GM19328 (cell line): ENCODE measurements around the gene KIF4B.

ENCODE experiments used
- ATAC-seq: cut with Tn5 transposase; IDR thresholded peaks from one replicate; pipeline ENCODE4 v1.9.1; 2021; ENCODE audit warnings: mild to moderate bottlenecking, moderate library complexity; ENCODE audit not compliant: unreplicated experiment

Gene KIF4B

DNA sequence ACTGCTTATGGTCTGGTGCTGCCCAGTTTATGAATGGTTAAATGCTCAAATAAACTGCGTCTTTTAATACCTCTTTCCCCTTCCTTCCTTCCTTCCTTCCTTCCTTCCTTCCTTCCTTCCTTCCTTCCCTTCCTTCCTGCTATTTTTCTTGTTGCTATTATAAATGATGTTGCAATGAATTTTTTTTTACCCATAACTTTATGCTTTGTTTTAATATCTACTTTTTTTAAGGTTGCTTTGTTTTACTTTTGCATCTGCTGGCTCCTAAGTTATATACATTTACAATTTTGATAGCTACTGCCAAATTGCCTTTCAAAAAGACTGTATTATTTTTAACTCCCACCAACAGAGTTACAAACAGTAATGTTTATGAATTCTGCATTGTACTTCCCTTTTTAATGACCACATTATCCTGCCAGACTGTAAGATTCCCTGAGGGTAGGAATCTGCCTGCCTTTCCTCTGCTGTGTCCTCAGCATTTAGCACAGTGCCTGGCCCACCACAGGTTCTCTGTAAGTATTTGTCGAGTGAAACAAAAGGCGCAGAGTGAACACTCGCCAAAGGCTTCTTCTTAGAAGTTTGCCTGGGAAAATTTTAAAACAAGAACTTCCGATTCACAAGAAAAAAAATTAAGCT lies 36.9 kb downstream of the KIF4B start:
- no peak for ATAC-seq

- ATAC-seq, result no peak
These were observed 39.0 kb downstream of the KIF4B start for GRCh38 chr5:155052532-155052931.

DNA sequence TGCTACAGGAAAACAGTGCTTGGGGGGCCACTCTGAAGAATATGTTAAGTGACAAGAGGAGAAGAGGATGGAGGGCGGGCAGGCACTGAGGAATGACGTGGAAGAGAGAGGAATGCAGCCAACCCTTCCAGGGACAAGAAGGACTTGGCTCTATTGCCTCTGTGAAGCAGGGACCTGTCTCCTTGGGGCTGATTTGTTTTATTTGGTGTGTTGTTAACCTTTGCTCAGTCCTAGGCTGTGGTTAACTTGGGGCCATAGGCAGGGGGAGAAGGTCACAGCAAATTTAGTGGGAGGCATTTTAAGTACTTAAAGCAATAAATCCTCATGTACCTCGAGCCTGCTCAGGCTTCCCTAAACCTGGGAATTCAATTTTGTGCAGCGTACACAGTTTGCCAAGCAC lies 39.9 kb downstream of the KIF4B start:
- ATAC-seq, result no peak

- no peak for ATAC-seq
These were observed 43.2 kb downstream of the KIF4B start for GRCh38 chr5:155056644-155057269.

DNA sequence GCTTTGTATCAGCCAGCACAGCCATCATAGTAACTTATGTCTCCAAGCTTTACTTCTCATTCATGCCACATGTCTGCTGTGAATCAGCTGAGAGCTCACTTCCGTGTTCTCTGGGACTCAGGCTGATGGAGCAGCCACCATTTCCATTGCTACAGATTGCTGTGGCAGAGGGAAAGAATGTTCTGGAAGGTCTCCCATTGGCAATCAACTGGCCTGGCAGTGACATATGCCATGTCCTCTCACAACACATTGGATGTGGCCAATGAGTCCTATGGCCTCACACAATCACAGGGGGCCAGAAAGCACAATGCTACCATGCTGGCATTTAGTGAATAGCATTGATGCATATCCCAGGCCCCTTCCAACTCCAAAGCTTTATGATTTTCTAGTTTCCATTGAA lies 44.1 kb downstream of the KIF4B start:
- no peak for ATAC-seq

DNA sequence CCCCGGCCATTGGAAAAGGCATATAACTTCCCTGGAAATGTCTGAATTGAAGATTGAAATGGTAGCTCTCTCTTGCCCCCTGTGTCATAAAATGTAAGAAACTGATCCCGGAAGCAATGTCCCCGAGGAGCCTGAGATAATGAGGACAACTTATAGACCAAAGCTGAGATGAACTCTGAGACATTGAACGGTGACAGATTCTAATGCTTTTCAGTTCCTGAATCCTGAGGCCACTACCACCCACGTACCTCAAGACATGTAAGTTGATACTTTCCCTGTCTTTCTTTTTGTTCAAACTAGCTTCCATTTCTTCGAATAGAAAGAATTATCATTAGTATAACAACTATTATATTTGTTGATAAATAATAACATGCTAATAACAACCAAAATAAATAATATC lies 51.0 kb downstream of the KIF4B start:
- ATAC-seq, result peak; percentile 72

DNA sequence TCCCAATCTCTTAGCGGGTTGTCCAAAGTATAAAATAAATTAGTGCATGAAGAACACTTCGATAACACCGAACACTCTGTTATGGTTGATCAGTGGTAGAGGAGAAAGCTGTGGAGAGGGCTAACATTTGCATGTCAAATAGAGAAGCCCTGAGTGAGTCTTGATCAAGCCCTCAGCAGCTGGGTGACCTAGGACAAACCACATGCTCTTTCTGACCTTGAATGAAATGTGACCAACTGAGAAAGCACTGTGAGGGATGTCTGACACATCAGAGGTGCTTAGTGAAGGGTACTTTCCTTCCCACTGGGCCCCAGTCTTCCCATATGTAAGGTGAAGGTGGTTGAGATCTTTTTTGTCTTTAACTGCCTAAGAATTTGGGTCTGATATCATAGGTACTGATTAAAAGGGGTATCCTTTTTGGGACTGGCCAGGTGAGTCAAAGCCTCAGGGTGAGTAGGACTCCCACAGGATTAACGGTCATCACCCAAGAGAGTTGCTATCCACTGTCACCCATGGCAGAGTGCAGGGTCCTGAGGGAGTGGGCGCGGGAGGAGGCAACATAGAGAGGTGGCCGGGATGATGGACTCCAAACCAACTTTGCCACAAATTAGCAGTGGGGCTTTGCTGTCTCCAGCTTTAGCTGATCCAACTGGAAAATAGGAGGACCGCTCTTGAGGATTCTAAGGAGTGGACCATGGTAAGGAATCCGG lies 53.5 kb downstream of the KIF4B start:
- peak; percentile 39 for ATAC-seq
